ENCODE data around the gene SURF4. TPM values are rescaled to one million over a fixed set of nuclear protein-coding genes. Genes with fewer than 3 reads are reported as not detected.

Gene SURF4
- total and polyA plus RNA-seq, 2 of the 13 experiments (the other 11 are each of a cell fraction or from before 2014, with no cell fraction given): 220 to 265 TPM

- TF ChIP-seq IRF1 (CRISPR knock-in tag; IDR thresholded peaks at IDR 0.05; ENCODE audit: low read depth) (no peak), ZMYM3 (CRISPR knock-in tag; IDR thresholded peaks at IDR 0.05) (peak; percentile 23; the same call in 1 of the 2 replicates), SNRNP70 (IDR thresholded peaks at IDR 0.05; ENCODE audit: low read depth, low read length) (no peak), HIVEP1 (CRISPR knock-in tag; IDR thresholded peaks at IDR 0.05) (no peak), HINFP (CRISPR knock-in tag; IDR thresholded peaks at IDR 0.05; ENCODE audit: low read depth) (no peak), NR3C1 (CRISPR knock-in tag; IDR thresholded peaks at IDR 0.05) (no peak), ZNF230 (CRISPR knock-in tag; IDR thresholded peaks at IDR 0.05) (no peak), ZNF256 (CRISPR knock-in tag; conservative IDR thresholded peaks at IDR 0.05) (no peak), ZNF891 (CRISPR knock-in tag; IDR thresholded peaks at IDR 0.05) (no peak), GLI4 (CRISPR knock-in tag; IDR thresholded peaks at IDR 0.05; ENCODE audit: borderline replicate concordance) (no peak), ZKSCAN5 (CRISPR knock-in tag; IDR thresholded peaks at IDR 0.05) (no peak), GATA4 (IDR thresholded peaks at IDR 0.05; ENCODE audit: borderline replicate concordance, low read depth) (no peak), ZNF740 (CRISPR knock-in tag; IDR thresholded peaks at IDR 0.05) (no peak), ZNF577 (CRISPR knock-in tag; IDR thresholded peaks at IDR 0.05; ENCODE audit: borderline replicate concordance, low read depth) (no peak), SRF (IDR thresholded peaks at IDR 0.05; ENCODE audit: low read depth, low read length) (no peak), TSC22D2 (CRISPR knock-in tag; IDR thresholded peaks at IDR 0.05; ENCODE audit: borderline replicate concordance) (no peak), ATF5 (CRISPR knock-in tag; IDR thresholded peaks at IDR 0.05; ENCODE audit: low read depth) (no peak), ZBTB39 (CRISPR knock-in tag; IDR thresholded peaks at IDR 0.05) (no peak), MYNN (CRISPR knock-in tag; IDR thresholded peaks at IDR 0.05; ENCODE audit: low read depth) (no peak), ZNF629 (CRISPR knock-in tag; conservative IDR thresholded peaks at IDR 0.05) (peak; percentile 71; the same call in 1 of the 2 replicates), SKIL (CRISPR knock-in tag; IDR thresholded peaks at IDR 0.05; ENCODE audit: borderline replicate concordance) (no peak), ZNF790 (CRISPR knock-in tag; IDR thresholded peaks at IDR 0.05; ENCODE audit: borderline replicate concordance) (no peak)
Observed at GRCh38 chr9:133386338-133386737, 10.5 kb upstream of the SURF4 start (continued).
